ENCODE results near the gene ANKIB1. TPM values are rescaled to one million over a fixed set of nuclear protein-coding genes. Genes with fewer than 3 reads are reported as not detected.

ANKIB1 gene
- total RNA-seq, 2 experiments from 2014 or later = 25.3 to 42.3 TPM

DNA sequence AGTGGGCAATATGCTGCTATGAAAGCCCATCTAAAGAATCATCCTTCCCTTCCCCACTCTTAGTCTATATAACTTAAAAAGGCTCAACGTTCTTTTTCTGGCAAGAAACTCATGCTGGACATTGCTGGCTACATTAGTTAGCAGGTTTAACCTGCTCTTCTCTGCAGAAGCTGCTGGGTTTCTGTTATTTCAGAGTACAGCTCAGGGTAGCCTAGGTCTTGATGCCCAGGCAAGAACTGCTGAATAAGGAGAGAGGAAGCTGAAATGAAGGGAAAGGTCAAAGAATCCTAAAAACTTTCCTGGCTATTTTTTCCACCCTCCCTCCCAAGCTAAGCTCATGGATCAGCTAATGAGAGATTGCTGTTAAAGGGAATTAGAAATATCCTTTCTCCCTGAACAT, 79.4 kb downstream of the ANKIB1 start:
- CTCF ChIA-PET (ENCODE audit: unreplicated experiment) = no interaction called here
- POLR2A ChIA-PET = interaction anchor here (0.9 kb wide), 1 partner anchor 12 kb away, joined by 3 read pairs; no protein-coding TSS in a partner anchor
- intact Hi-C loops (cut with micrococcal nuclease; ENCODE audit: unreplicated experiment) = no loop called here

DNA sequence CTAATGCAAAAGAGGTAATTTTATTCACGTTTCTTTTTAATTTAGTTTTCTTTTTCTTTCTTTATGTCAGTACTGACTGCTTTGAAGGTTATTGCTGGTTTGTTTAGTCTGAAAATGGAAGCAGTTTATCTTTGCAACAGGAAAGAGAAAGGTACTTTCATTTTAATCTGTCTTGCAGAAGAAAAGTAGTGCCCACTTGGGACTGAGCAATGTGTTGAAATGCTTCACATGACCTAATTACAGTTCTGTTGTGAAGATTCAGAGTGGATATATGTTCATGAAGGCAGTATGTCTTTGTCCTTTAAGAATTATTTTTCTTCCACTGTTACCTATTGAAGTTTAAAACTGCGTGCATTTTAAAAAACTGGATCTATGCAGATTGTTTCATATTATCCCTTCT, 80.1 kb downstream of the ANKIB1 start:
- H3K9me2 ChIP-seq (ENCODE audit: insufficient read depth, low read length) = no peaks in the 10 kb centered on the region
- TF ChIP-seq, protein P1, sequence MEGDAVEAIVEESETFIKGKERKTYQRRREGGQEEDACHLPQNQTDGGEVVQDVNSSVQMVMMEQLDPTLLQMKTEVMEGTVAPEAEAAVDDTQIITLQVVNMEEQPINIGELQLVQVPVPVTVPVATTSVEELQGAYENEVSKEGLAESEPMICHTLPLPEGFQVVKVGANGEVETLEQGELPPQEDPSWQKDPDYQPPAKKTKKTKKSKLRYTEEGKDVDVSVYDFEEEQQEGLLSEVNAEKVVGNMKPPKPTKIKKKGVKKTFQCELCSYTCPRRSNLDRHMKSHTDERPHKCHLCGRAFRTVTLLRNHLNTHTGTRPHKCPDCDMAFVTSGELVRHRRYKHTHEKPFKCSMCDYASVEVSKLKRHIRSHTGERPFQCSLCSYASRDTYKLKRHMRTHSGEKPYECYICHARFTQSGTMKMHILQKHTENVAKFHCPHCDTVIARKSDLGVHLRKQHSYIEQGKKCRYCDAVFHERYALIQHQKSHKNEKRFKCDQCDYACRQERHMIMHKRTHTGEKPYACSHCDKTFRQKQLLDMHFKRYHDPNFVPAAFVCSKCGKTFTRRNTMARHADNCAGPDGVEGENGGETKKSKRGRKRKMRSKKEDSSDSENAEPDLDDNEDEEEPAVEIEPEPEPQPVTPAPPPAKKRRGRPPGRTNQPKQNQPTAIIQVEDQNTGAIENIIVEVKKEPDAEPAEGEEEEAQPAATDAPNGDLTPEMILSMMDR (conservative IDR thresholded peaks at IDR 0.05; ENCODE audit: low read length) = no peak
- no peak for TF ChIP-seq EZH2phosphoT487 (IDR thresholded peaks at IDR 0.05; ENCODE audit: borderline replicate concordance, low read depth, low read length)
- H3K9me3 ChIP-seq (ENCODE audit: low read length) = no peaks in the 10 kb centered on the region
- no peak overlapping the region for H3K4me3 ChIP-seq (ENCODE audit: low read depth, low read length, poor library complexity, severe bottlenecking)
- POLR2A ChIA-PET = interaction anchor here (1.1 kb wide), 1 partner anchor 9 kb away, joined by 3 read pairs; no protein-coding TSS in a partner anchor
- no TSS peak for BruUV-seq (replicated peaks)
- no peaks in the 10 kb centered on the region for H3K79me2 ChIP-seq (ENCODE audit: insufficient read depth, low read depth, low read length)
- H4K20me1 ChIP-seq (ENCODE audit: insufficient read depth, low read length) = no peaks in the 10 kb centered on the region
- H3K4me2 ChIP-seq (ENCODE audit: low read length) = no peak overlapping the region
- no peak overlapping the region for H3K27ac ChIP-seq (ENCODE audit: low read depth, low read length, poor library complexity, severe bottlenecking)
- CTCF ChIA-PET (ENCODE audit: unreplicated experiment) = no interaction called here
- no peak for DNase-seq (ENCODE audit: low spot score)
- H3K36me3 ChIP-seq (ENCODE audit: insufficient read depth, low read length) = peaks cover 34% of the 10 kb centered on the region
- no peaks in the 10 kb centered on the region for H3K4me1 ChIP-seq (ENCODE audit: insufficient read depth, low read length, poor library complexity, severe bottlenecking)
- intact Hi-C loops (cut with micrococcal nuclease; ENCODE audit: unreplicated experiment) = no loop called here
- no peak overlapping the region for H2AFZ ChIP-seq (ENCODE audit: low read length)

More for the DNA sequence above, 79.4 kb downstream of the ANKIB1 start:
- Histone ChIP-seq H3K4me1 (ENCODE audit: insufficient read depth, low read length, poor library complexity, severe bottlenecking) (no peaks in the 10 kb centered on the region), H4K20me1 (ENCODE audit: insufficient read depth, low read length) (no peaks in the 10 kb centered on the region), H3K27ac (ENCODE audit: low read depth, low read length, poor library complexity, severe bottlenecking) (no peak overlapping the region), H3K79me2 (ENCODE audit: insufficient read depth, low read depth, low read length) (no peaks in the 10 kb centered on the region), H3K9me2 (ENCODE audit: insufficient read depth, low read length) (no peaks in the 10 kb centered on the region), H3K36me3 (ENCODE audit: insufficient read depth, low read length) (peaks cover 39% of the 10 kb centered on the region), H3K9me3 (ENCODE audit: low read length) (no peaks in the 10 kb centered on the region), H2AFZ (ENCODE audit: low read length) (no peak overlapping the region), H3K4me3 (ENCODE audit: low read depth, low read length, poor library complexity, severe bottlenecking) (no peak overlapping the region), H3K4me2 (ENCODE audit: low read length) (no peak overlapping the region)
- DNase-seq (ENCODE audit: low spot score) = no peak
- BruUV-seq (replicated peaks) = no TSS peak
- TF ChIP-seq, protein P1 (conservative IDR thresholded peaks at IDR 0.05; ENCODE audit: low read length) = no peak
- no peak for TF ChIP-seq EZH2phosphoT487 (IDR thresholded peaks at IDR 0.05; ENCODE audit: borderline replicate concordance, low read depth, low read length)

DNA sequence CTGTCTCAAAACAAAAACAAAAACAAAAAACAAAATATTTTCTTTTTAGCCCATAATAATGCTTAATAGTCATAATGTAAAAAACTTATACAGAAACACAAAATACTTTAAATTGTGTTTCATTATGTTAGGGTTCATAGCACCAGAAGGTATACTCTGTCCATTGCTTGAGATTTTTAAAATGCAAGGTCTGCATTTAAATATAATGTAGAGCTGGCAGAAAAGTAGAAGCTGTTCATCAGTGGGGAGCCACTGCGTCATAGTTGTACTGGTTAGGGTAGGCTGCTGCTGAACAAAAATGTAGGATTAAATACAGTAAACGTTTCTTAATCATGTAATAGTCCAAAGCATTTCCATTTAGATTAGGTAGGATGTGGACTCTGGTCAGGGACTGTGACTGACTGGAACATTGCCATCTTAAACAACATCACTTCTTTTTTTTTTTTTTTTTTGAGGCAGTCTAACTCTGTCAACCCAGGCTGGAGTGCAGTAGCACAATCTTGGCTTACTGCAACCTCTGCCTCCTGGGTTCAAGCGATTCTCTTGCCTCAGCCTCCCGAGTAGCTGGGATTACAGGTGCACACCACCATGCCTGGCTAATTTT, 85.2 kb downstream of the ANKIB1 start:
- Histone ChIP-seq H3K27ac (ENCODE audit: low read depth, low read length, poor library complexity, severe bottlenecking) (no peak overlapping the region), H4K20me1 (ENCODE audit: insufficient read depth, low read length) (no peaks in the 10 kb centered on the region), H2AFZ (ENCODE audit: low read length) (no peak overlapping the region), H3K9me3 (ENCODE audit: low read length) (peaks cover 9% of the 10 kb centered on the region), H3K4me1 (ENCODE audit: insufficient read depth, low read length, poor library complexity, severe bottlenecking) (no peaks in the 10 kb centered on the region), H3K4me2 (ENCODE audit: low read length) (no peak overlapping the region), H3K9me2 (ENCODE audit: insufficient read depth, low read length) (no peaks in the 10 kb centered on the region), H3K4me3 (ENCODE audit: low read depth, low read length, poor library complexity, severe bottlenecking) (no peak overlapping the region), H3K79me2 (ENCODE audit: insufficient read depth, low read depth, low read length) (no peaks in the 10 kb centered on the region), H3K36me3 (ENCODE audit: insufficient read depth, low read length) (peaks cover 46% of the 10 kb centered on the region)
- TF ChIP-seq EZH2phosphoT487 (IDR thresholded peaks at IDR 0.05; ENCODE audit: borderline replicate concordance, low read depth, low read length) = no peak
- TF ChIP-seq, protein P1 (conservative IDR thresholded peaks at IDR 0.05; ENCODE audit: low read length) = no peak
- ChIA-PET CTCF (ENCODE audit: unreplicated experiment) (no interaction called here), POLR2A (no interaction called here)
- intact Hi-C loops (cut with micrococcal nuclease; ENCODE audit: unreplicated experiment) = no loop called here
- no peak for DNase-seq (ENCODE audit: low spot score)
- no TSS peak for BruUV-seq (replicated peaks)

All from OCI-LY7 (cell line).